ENCODE data around the gene DVL1.

DVL1 gene

GRCh38 chr1:1347663-1348419 lies 1.4 kb downstream of the DVL1 start:
- TF ChIP-seq CTCF (conservative IDR thresholded peaks at IDR 0.05; ENCODE audit: low read length): no peak
- no peak for DNase-seq (ENCODE audit: low read depth)
- peak overlapping the region; percentile 75 for H3K4me3 ChIP-seq (ENCODE audit: low read length)

- H3K4me3 ChIP-seq (ENCODE audit: low read length): peak overlapping the region; percentile 75
- no peak for TF ChIP-seq CTCF (conservative IDR thresholded peaks at IDR 0.05; ENCODE audit: low read length)
- DNase-seq (ENCODE audit: low read depth): no peak
These were observed 2.1 kb downstream of the DVL1 start for GRCh38 chr1:1347026-1347595.

GRCh38 chr1:1346501-1346890 lies 2.7 kb downstream of the DVL1 start:
- no peak for TF ChIP-seq CTCF (conservative IDR thresholded peaks at IDR 0.05; ENCODE audit: low read length)
- DNase-seq (ENCODE audit: low read depth): no peak
- H3K4me3 ChIP-seq (ENCODE audit: low read length): no peak overlapping the region; the same call in 1 of the 2 replicates

- TF ChIP-seq CTCF (conservative IDR thresholded peaks at IDR 0.05; ENCODE audit: low read length): no peak
- peak overlapping the region; percentile 12 for H3K4me3 ChIP-seq (ENCODE audit: low read length)
- DNase-seq (ENCODE audit: low read depth): no peak
These were observed 3.2 kb downstream of the DVL1 start for GRCh38 chr1:1345860-1346500.

- DNase-seq (ENCODE audit: low read depth): no peak
- no peak overlapping the region for H3K4me3 ChIP-seq (ENCODE audit: low read length)
- TF ChIP-seq CTCF (conservative IDR thresholded peaks at IDR 0.05; ENCODE audit: low read length): no peak
These were observed 3.8 kb downstream of the DVL1 start for GRCh38 chr1:1345384-1345783.

GRCh38 chr1:1344655-1345361 lies 4.4 kb downstream of the DVL1 start:
- no peak overlapping the region for H3K4me3 ChIP-seq (ENCODE audit: low read length)
- TF ChIP-seq CTCF (conservative IDR thresholded peaks at IDR 0.05; ENCODE audit: low read length): peak; percentile 46
- DNase-seq (ENCODE audit: low read depth): peak; percentile 56

All from AG10803 (cell line).